Coronary artery (tissue), 2 donors: ENCODE results near the gene KIF5B.
"Not testable (repeated sequence)": the region's sequence is repeated elsewhere in the genome, so short reads cannot be mapped to it uniquely, and the experiment has no call there.

ENCODE experiments used
- DNase-seq: peaks from one replicate; pipeline ENCODE4 v3.0.0-alpha.2; 2017; ENCODE audit warnings: low spot score
- H3K27ac ChIP-seq, 2 donors: fragments of 200-600 bp; sonication (generic); one replicate each; pipeline ENCODE4 v1.5.1; 2016 to 2019
- H3K4me3 ChIP-seq: fragments of 200-600 bp; sonication (generic); 2 replicates; pipeline ENCODE4 v1.5.1; 2016; ENCODE audit warnings: mild to moderate bottlenecking, moderate library complexity
- CTCF ChIP-seq: fragments of 200-600 bp; sonication (generic); IDR thresholded peaks from one replicate; pipeline ENCODE4 v1.5.1; 2019; ENCODE audit warnings: antibody characterized with exemption

Gene KIF5B

GRCh38 chr10:32000937-32001336 lies 55.3 kb downstream of the KIF5B start:
- no peak for TF ChIP-seq CTCF

GRCh38 chr10:31999836-32000235 lies 56.4 kb downstream of the KIF5B start:
- no peak for DNase-seq
- no peak for TF ChIP-seq CTCF
- Histone ChIP-seq H3K4me3 (no peak overlapping the region), H3K27ac (no peak overlapping the region)

More at GRCh38 chr10:32000937-32001336, 55.3 kb downstream of the KIF5B start:
- Histone ChIP-seq H3K4me3 (no peak overlapping the region), H3K27ac (no peak overlapping the region)
- no peak for DNase-seq

- no peak overlapping the region for H3K27ac ChIP-seq
- no peak for TF ChIP-seq CTCF
- DNase-seq, result no peak
- H3K4me3 ChIP-seq, result no peak overlapping the region
Measured at GRCh38 chr10:31999070-31999660, 57.1 kb downstream of the KIF5B start.

GRCh38 chr10:31994926-31995325 lies 61.3 kb downstream of the KIF5B start:
- no peak for DNase-seq
- no peak for TF ChIP-seq CTCF
- Histone ChIP-seq H3K4me3 (no peak overlapping the region), H3K27ac (no peak overlapping the region)

GRCh38 chr10:31990937-31991336 lies 65.3 kb downstream of the KIF5B start:
- no peak for DNase-seq
- TF ChIP-seq CTCF, result no peak
- H3K4me3 ChIP-seq, result no peak overlapping the region
- no peak overlapping the region for H3K27ac ChIP-seq

GRCh38 chr10:31987786-31988185 lies 68.4 kb downstream of the KIF5B start:
- H3K27ac ChIP-seq, DNase-seq, H3K4me3 ChIP-seq: not testable (repeated sequence)

- Histone ChIP-seq H3K27ac (no peak overlapping the region), H3K4me3 (no peak overlapping the region)
- no peak for DNase-seq
- TF ChIP-seq CTCF, result no peak
Measured at GRCh38 chr10:31982111-31982510, 74.1 kb downstream of the KIF5B start.
